ENCODE data around the gene ARHGAP4. TPM values are rescaled to one million over a fixed set of nuclear protein-coding genes. Genes with fewer than 3 reads are reported as not detected.

Gene ARHGAP4
- total and polyA plus RNA-seq, 3 donors from 2014 or later: 25.6 to 41.3 (median 34.6) TPM

DNA sequence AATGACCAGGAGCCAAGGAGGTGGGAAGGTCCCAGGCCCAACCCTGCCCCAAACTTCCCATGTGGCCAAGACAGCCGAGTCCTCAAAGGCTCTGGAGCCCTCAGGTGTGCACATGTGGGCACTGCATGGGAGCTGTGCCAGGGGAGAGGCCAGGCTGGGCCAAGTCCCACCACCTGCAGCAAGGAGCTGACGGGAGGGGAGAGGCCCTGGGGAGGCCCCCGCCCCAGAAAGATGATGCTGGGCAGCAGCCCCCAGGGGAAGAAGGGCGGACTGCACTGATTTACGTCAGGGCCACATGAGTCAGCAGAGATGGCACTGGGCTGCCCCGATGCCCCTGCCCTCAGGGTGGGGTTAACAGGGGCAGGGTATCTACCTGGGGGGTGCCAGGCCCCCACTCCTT lies 41.5 kb downstream of the ARHGAP4 start:
- Histone ChIP-seq H3K4me3 (no peak overlapping the region), H3K27ac (no peak overlapping the region), H3K36me3 (ENCODE audit: low read depth, missing control alignments) (no peaks in the 10 kb centered on the region), H3K27me3 (no peaks in the 10 kb centered on the region), H3K9me3 (no peaks in the 10 kb centered on the region), H3K4me1 (no peaks in the 10 kb centered on the region)
- no peak for DNase-seq
- WGBS, 2 donors: 70% methylated on average over 4 of the region's 6 CpGs; no CpG with 5 or more reads in 1 of the 2 donors
- no peak for TF ChIP-seq POLR2A (IDR thresholded peaks at IDR 0.05)
- TF ChIP-seq, protein P1, sequence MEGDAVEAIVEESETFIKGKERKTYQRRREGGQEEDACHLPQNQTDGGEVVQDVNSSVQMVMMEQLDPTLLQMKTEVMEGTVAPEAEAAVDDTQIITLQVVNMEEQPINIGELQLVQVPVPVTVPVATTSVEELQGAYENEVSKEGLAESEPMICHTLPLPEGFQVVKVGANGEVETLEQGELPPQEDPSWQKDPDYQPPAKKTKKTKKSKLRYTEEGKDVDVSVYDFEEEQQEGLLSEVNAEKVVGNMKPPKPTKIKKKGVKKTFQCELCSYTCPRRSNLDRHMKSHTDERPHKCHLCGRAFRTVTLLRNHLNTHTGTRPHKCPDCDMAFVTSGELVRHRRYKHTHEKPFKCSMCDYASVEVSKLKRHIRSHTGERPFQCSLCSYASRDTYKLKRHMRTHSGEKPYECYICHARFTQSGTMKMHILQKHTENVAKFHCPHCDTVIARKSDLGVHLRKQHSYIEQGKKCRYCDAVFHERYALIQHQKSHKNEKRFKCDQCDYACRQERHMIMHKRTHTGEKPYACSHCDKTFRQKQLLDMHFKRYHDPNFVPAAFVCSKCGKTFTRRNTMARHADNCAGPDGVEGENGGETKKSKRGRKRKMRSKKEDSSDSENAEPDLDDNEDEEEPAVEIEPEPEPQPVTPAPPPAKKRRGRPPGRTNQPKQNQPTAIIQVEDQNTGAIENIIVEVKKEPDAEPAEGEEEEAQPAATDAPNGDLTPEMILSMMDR (IDR thresholded peaks at IDR 0.05): no peak
- intact Hi-C loops (cut with DNase I; ENCODE audit: low total_unique reads): no loop called here

DNA sequence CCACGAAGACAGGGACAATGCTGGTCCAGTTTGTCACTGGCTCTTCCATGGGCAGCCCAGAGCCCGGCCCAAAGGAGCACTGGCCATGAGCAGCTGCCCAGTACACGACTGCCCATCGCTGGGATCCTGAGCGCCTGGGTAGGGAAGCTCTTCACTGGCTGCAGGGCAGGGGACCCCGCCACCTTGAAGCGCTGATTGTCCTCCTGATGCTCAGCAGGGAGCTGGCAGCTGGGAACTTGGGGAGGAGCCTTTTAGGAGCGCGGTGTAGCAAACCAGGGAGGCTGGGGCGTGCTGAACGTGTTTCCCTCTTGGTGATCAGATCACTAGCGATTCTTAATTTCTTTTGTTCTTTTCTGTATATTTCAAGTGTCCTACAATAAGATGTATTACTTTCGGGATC lies 41.9 kb downstream of the ARHGAP4 start:
- no peaks in the 10 kb centered on the region for H3K36me3 ChIP-seq (ENCODE audit: low read depth, missing control alignments)
- TF ChIP-seq, protein P1 (IDR thresholded peaks at IDR 0.05): no peak
- TF ChIP-seq POLR2A (IDR thresholded peaks at IDR 0.05): no peak
- H3K9me3 ChIP-seq: no peaks in the 10 kb centered on the region
- DNase-seq: no peak
- H3K27ac ChIP-seq: no peak overlapping the region
- no peak overlapping the region for H3K4me3 ChIP-seq
- no peaks in the 10 kb centered on the region for H3K4me1 ChIP-seq
- 83 to 85% methylated on average over 10 to 13 of the region's 13 CpGs for WGBS, 2 donors
- H3K27me3 ChIP-seq: no peaks in the 10 kb centered on the region
- intact Hi-C loops (cut with DNase I; ENCODE audit: low total_unique reads): no loop called here

DNA sequence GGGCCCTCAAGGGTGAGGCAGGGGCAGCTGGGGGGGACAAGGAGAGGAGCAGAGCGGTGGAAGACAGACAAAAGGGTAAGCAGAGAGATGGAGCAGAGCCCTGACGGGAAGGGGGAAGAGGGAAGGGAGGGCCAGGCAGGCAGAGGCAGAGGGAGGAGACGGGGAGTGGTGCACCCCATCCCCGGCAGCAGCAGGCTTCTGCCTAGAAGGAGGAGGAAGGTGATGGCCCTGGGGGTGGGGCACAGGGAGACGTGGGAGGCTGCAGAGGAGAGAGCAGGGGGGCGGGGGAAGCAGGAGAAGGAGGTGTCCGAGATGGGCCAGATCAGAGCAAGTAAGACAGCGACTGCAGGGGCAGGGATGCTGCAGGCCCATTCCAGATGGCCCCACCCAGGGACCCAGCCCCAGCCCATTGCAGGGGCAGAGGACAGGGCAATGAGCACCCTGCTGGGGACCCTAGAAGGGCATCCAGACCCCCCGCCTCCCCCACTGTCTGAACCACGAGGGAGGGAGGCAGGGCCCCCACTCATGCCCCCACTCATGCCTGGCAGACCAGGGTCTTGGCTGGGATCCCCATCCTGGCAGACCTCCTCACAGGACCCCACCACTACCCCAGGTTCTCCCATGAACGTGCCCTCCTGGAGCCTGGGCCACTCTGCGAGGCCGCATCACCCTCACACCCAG lies 42.8 kb downstream of the ARHGAP4 start:
- Histone ChIP-seq H3K4me1 (no peaks in the 10 kb centered on the region), H3K27me3 (no peaks in the 10 kb centered on the region), H3K9me3 (no peaks in the 10 kb centered on the region), H3K4me3 (no peak overlapping the region), H3K27ac (no peak overlapping the region), H3K36me3 (ENCODE audit: low read depth, missing control alignments) (no peaks in the 10 kb centered on the region)
- WGBS, 2 donors: 51 to 62% methylated on average over 6 to 11 of the region's 13 CpGs
- TF ChIP-seq, protein P1 (IDR thresholded peaks at IDR 0.05): no peak
- no peak for TF ChIP-seq POLR2A (IDR thresholded peaks at IDR 0.05)
- intact Hi-C loops (cut with DNase I; ENCODE audit: low total_unique reads): no loop called here
- no peak for DNase-seq

DNA sequence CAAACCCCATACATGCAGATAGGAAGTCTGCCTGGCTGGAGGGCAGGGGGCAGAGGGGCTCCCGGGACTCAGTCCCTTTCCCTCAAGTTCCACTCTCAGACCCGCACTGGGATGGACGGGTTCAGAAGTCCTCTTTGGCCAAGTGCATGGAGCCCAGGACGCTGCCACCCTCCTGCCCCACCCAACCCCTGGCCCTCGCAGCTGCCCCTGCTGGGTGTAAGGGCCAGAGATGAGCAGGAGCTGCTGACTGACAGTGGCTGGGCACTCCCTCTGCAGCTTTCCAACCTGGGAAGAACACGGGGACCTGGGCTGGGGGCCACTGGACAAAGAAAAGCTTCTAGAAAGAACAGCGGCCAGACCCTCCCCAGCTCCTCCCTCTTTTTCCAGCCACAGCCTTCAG lies 43.5 kb downstream of the ARHGAP4 start:
- Histone ChIP-seq H3K27ac (no peak overlapping the region), H3K9me3 (no peaks in the 10 kb centered on the region), H3K4me1 (no peaks in the 10 kb centered on the region), H3K4me3 (no peak overlapping the region), H3K36me3 (ENCODE audit: low read depth, missing control alignments) (no peaks in the 10 kb centered on the region), H3K27me3 (no peaks in the 10 kb centered on the region)
- WGBS, 2 donors: 64% methylated on average over 4 of the region's 7 CpGs; no CpG with 5 or more reads in 1 of the 2 donors
- no peak for DNase-seq
- intact Hi-C loops (cut with DNase I; ENCODE audit: low total_unique reads): no loop called here
- TF ChIP-seq, protein P1 (IDR thresholded peaks at IDR 0.05): no peak
- no peak for TF ChIP-seq POLR2A (IDR thresholded peaks at IDR 0.05)

DNA sequence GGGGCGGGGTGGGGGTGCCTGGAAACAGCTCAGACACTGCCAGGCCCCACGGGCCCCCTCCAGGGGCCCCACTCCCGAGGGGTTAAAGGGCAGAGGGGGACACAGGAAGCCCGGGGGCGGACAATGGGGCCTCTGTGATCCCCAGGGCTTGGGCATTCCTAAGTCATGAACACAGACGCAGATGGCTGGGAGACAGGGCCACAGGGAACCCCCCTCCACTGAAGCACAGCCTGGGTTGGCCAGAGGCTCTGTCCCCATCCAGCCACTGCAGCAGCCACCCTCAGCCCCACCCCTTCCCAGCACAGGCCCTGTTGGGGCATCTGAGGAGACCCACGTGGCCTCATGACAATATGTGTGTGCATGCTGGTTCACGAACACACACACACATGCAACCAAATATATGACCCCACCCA lies 44.0 kb downstream of the ARHGAP4 start:
- DNase-seq: no peak
- TF ChIP-seq, protein P1 (IDR thresholded peaks at IDR 0.05): no peak
- no peak for TF ChIP-seq POLR2A (IDR thresholded peaks at IDR 0.05)
- H3K27ac ChIP-seq: no peak overlapping the region

More for the DNA sequence above, 44.0 kb downstream of the ARHGAP4 start:
- H3K9me3 ChIP-seq: no peaks in the 10 kb centered on the region
- H3K4me3 ChIP-seq: no peak overlapping the region
- no peaks in the 10 kb centered on the region for H3K36me3 ChIP-seq (ENCODE audit: low read depth, missing control alignments)
- no peaks in the 10 kb centered on the region for H3K27me3 ChIP-seq
- intact Hi-C loops (cut with DNase I; ENCODE audit: low total_unique reads): no loop called here
- 67% methylated on average over 4 of the region's 8 CpGs; no CpG with 5 or more reads in 1 of the 2 donors for WGBS, 2 donors
- no peaks in the 10 kb centered on the region for H3K4me1 ChIP-seq

Data from testis (tissue), 3 donors.